Measurements from ENCODE around the gene C2orf42. TPM values are rescaled to one million over a fixed set of nuclear protein-coding genes. Genes with fewer than 3 reads are reported as not detected.

The C2orf42 gene
- total RNA-seq, 3 donors from 2014 or later (not counting 1 experiment from before 2014, with no cell fraction given): 22.7 to 31.5 (median 25.7) TPM

- H3K36me3 ChIP-seq (ENCODE audit: control insufficient read depth, insufficient read depth, low read length): no peaks in the 10 kb centered on the region
- Mint-ChIP-seq H3K4me3 (no peak overlapping the region), H3K36me3 (no peaks in the 10 kb centered on the region), H3K27me3 (ENCODE audit: low read depth in 2 of 2) (no peaks in the 10 kb centered on the region), H3K4me1 (peaks cover 69 to 77% of the 10 kb centered on the region in 2 donors), H3K27ac (peak overlapping the region in 1 of 2 donors; percentile 98), H3K9me3 (no peaks in the 10 kb centered on the region)
- peaks cover 72% of the 10 kb centered on the region for H3K4me1 ChIP-seq (ENCODE audit: control insufficient read depth, insufficient read depth, low read length)
- TF ChIP-seq CTCF (IDR thresholded peaks at IDR 0.05): no peak
- no peak overlapping the region for H3K4me3 ChIP-seq (ENCODE audit: low read length)
- 6% methylated on average over 1 of the region's 1 CpG for WGBS (ENCODE audit: insufficient coverage)
- no peak for DNase-seq
- no peaks in the 10 kb centered on the region for H3K27me3 ChIP-seq (ENCODE audit: control insufficient read depth, insufficient read depth, low read length)
- no peaks in the 10 kb centered on the region for H3K9me3 ChIP-seq (ENCODE audit: control insufficient read depth, insufficient read depth, low read length)
- intact Hi-C loops (cut with micrococcal nuclease): no loop called here
- no peak for ATAC-seq
- no peak overlapping the region for H3K27ac ChIP-seq (ENCODE audit: low read length)
These were observed 62.8 kb downstream of the C2orf42 start for GRCh38 chr2:70128005-70128404.

- no peak overlapping the region for H3K4me3 ChIP-seq (ENCODE audit: low read length)
- H3K4me3 Mint-ChIP-seq: peak overlapping the region; percentile 94
- no peaks in the 10 kb centered on the region for H3K36me3 Mint-ChIP-seq
- 100% methylated on average over 2 of the region's 2 CpGs for WGBS (ENCODE audit: insufficient coverage)
- H3K4me1 Mint-ChIP-seq: peaks cover 69 to 79% of the 10 kb centered on the region in 2 donors
- no peaks in the 10 kb centered on the region for H3K9me3 ChIP-seq (ENCODE audit: control insufficient read depth, insufficient read depth, low read length)
- no peaks in the 10 kb centered on the region for H3K9me3 Mint-ChIP-seq
- no peak for TF ChIP-seq CTCF (IDR thresholded peaks at IDR 0.05)
- H3K27ac Mint-ChIP-seq: peak overlapping the region; percentile 96 to 98
- ATAC-seq (no peak), DNase-seq (no peak)
- peaks cover 71% of the 10 kb centered on the region for H3K4me1 ChIP-seq (ENCODE audit: control insufficient read depth, insufficient read depth, low read length)
- no peaks in the 10 kb centered on the region for H3K27me3 Mint-ChIP-seq (ENCODE audit: low read depth in 2 of 2)
- H3K27ac ChIP-seq (ENCODE audit: low read length): peak overlapping the region; percentile 11
- no peaks in the 10 kb centered on the region for H3K27me3 ChIP-seq (ENCODE audit: control insufficient read depth, insufficient read depth, low read length)
- no peaks in the 10 kb centered on the region for H3K36me3 ChIP-seq (ENCODE audit: control insufficient read depth, insufficient read depth, low read length)
- intact Hi-C loops (cut with micrococcal nuclease): no loop called here
These were observed 64.4 kb downstream of the C2orf42 start for GRCh38 chr2:70126413-70126812.

GRCh38 chr2:70125498-70125898 lies 65.3 kb downstream of the C2orf42 start:
- Histone ChIP-seq H3K4me1 (ENCODE audit: control insufficient read depth, insufficient read depth, low read length) (peaks cover 66% of the 10 kb centered on the region), H3K36me3 (ENCODE audit: control insufficient read depth, insufficient read depth, low read length) (no peaks in the 10 kb centered on the region), H3K4me3 (ENCODE audit: low read length) (peak overlapping the region; percentile 62), H3K27me3 (ENCODE audit: control insufficient read depth, insufficient read depth, low read length) (no peaks in the 10 kb centered on the region), H3K27ac (ENCODE audit: low read length) (peak overlapping the region; percentile 100), H3K9me3 (ENCODE audit: control insufficient read depth, insufficient read depth, low read length) (no peaks in the 10 kb centered on the region)
- Mint-ChIP-seq H3K27me3 (ENCODE audit: low read depth in 2 of 2) (no peaks in the 10 kb centered on the region), H3K36me3 (no peaks in the 10 kb centered on the region), H3K4me1 (peaks cover 71 to 83% of the 10 kb centered on the region in 2 donors), H3K27ac (peak overlapping the region; percentile 96 to 98), H3K4me3 (peak overlapping the region; percentile 94), H3K9me3 (no peaks in the 10 kb centered on the region)
- TF ChIP-seq CTCF (IDR thresholded peaks at IDR 0.05): no peak
- ATAC-seq (no peak), DNase-seq (no peak)
- 59% methylated on average over 11 of the region's 13 CpGs for WGBS (ENCODE audit: insufficient coverage)
- intact Hi-C loops (cut with micrococcal nuclease): no loop called here

GRCh38 chr2:70124983-70125480 lies 65.8 kb downstream of the C2orf42 start:
- Histone ChIP-seq H3K4me3 (ENCODE audit: low read length) (peak overlapping the region; percentile 62), H3K27ac (ENCODE audit: low read length) (peak overlapping the region; percentile 100), H3K27me3 (ENCODE audit: control insufficient read depth, insufficient read depth, low read length) (no peaks in the 10 kb centered on the region), H3K4me1 (ENCODE audit: control insufficient read depth, insufficient read depth, low read length) (peaks cover 63% of the 10 kb centered on the region), H3K36me3 (ENCODE audit: control insufficient read depth, insufficient read depth, low read length) (no peaks in the 10 kb centered on the region), H3K9me3 (ENCODE audit: control insufficient read depth, insufficient read depth, low read length) (no peaks in the 10 kb centered on the region)
- intact Hi-C loops (cut with micrococcal nuclease): loop anchor here (1.0 kb wide), 2 partner anchors 7 to 16 kb away; no protein-coding TSS in a partner anchor
- peak; percentile 68 to 81 for DNase-seq
- H3K36me3 Mint-ChIP-seq: no peaks in the 10 kb centered on the region
- no peaks in the 10 kb centered on the region for H3K27me3 Mint-ChIP-seq (ENCODE audit: low read depth in 2 of 2)
- H3K27ac Mint-ChIP-seq: peak overlapping the region; percentile 96 to 98
- H3K4me1 Mint-ChIP-seq: peaks cover 71 to 78% of the 10 kb centered on the region in 2 donors
- WGBS (ENCODE audit: insufficient coverage): under 1% methylated on average over 36 of the region's 36 CpGs
- TF ChIP-seq CTCF (IDR thresholded peaks at IDR 0.05): no peak
- H3K4me3 Mint-ChIP-seq: peak overlapping the region; percentile 94
- peak; percentile 63 to 72 (median 70) for ATAC-seq
- H3K9me3 Mint-ChIP-seq: no peaks in the 10 kb centered on the region
